Body of pancreas (tissue), 4 donors: ENCODE data around the gene ARHGEF5.
"Not testable (repeated sequence)": the region's sequence is repeated elsewhere in the genome, so short reads cannot be mapped to it uniquely, and the experiment has no call there.

Source experiments
- CTCF ChIP-seq, 7 experiments: fragments of 450-650 bp in 4 of 7; fragments of 200-600 bp in 3 of 7; sonication (generic) in 3 of 7; IDR thresholded peaks; one replicate each; pipeline ENCODE4 v1.5.1; 2016 to 2019; ENCODE audit warnings: antibody characterized with exemption in 7 of 7
- POLR2A ChIP-seq, 3 donors: fragments of 450-650 bp; IDR thresholded peaks; one replicate each; pipeline ENCODE4 v1.6.1; 2016; ENCODE audit warnings: antibody characterized with exemption in 3 of 3, mild to moderate bottlenecking in 2 of 3

DNA sequence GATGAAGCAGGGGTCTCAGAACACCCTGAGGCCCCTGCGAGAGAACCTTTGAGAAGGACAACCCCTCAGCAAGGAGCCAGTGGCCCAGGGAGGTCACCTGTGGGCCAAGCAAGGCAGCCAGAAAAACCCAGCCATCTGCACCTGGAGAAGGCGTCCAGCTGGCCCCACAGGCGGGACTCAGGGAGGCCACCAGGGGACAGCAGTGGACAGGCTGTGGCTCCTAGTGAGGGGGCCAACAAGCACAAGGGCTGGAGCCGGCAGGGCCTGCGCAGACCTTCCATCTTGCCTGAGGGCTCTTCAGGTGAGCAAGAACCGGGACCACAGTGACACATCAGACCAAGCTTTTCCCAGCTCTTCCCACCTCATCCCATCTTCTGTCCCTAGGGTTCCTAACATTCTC, 10.3 kb downstream of the ARHGEF5 start:
- not testable (repeated sequence) for TF ChIP-seq CTCF, POLR2A (IDR thresholded peaks at IDR 0.05)
